Measurements from ENCODE around the gene MLPH. TPM values are rescaled to one million over a fixed set of nuclear protein-coding genes. Genes with fewer than 3 reads are reported as not detected.

Gene MLPH
- total RNA-seq, 1 experiment from 2014 or later, result 237 TPM

DNA sequence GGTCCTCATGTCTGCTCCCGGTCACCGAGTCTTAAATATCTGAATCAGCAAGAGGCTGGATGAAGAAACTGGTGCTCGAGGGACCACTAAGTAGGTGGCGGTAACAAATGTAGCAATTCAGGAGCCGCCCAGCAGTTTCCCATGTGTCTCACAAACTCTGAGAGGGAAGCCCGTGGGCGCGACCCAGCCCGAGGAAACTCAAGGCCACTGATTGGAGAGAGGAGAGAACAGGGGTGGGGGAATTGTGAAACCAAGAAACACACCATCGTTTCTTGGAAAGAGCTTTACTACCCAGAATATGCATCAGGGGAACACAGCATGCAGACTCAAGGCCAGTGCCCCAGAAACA lies 10.8 kb downstream of the MLPH start:
- Histone ChIP-seq H3K4me3 (no peak overlapping the region), H2AFZ (no peak overlapping the region), H4K20me1 (ENCODE audit: insufficient read depth) (no peaks in the 10 kb centered on the region), H3K27me3 (ENCODE audit: insufficient read depth, low read depth) (no peaks in the 10 kb centered on the region), H3K36me3 (ENCODE audit: low read depth) (peaks cover 73% of the 10 kb centered on the region), H3K27ac (peak overlapping the region; percentile 93), H3F3A (ENCODE audit: insufficient read depth, low read depth) (peaks cover 72% of the 10 kb centered on the region), H3K9me3 (ENCODE audit: insufficient read depth, low read depth) (no peaks in the 10 kb centered on the region), H3K4me1 (replicated peaks; ENCODE audit: insufficient read depth) (peaks cover 68% of the 10 kb centered on the region), H3K79me2 (ENCODE audit: low read depth) (peaks cover 71% of the 10 kb centered on the region), H3K4me2 (no peak overlapping the region), H3K9me2 (ENCODE audit: insufficient read depth) (no peaks in the 10 kb centered on the region)
- no peak for TF ChIP-seq EZH2 (IDR thresholded peaks at IDR 0.05; ENCODE audit: low read depth)
- TF ChIP-seq, protein P1, sequence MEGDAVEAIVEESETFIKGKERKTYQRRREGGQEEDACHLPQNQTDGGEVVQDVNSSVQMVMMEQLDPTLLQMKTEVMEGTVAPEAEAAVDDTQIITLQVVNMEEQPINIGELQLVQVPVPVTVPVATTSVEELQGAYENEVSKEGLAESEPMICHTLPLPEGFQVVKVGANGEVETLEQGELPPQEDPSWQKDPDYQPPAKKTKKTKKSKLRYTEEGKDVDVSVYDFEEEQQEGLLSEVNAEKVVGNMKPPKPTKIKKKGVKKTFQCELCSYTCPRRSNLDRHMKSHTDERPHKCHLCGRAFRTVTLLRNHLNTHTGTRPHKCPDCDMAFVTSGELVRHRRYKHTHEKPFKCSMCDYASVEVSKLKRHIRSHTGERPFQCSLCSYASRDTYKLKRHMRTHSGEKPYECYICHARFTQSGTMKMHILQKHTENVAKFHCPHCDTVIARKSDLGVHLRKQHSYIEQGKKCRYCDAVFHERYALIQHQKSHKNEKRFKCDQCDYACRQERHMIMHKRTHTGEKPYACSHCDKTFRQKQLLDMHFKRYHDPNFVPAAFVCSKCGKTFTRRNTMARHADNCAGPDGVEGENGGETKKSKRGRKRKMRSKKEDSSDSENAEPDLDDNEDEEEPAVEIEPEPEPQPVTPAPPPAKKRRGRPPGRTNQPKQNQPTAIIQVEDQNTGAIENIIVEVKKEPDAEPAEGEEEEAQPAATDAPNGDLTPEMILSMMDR (conservative IDR thresholded peaks at IDR 0.05), result no peak
- intact Hi-C loops (cut with micrococcal nuclease; ENCODE audit: unreplicated experiment), result no loop called here
- ChIA-PET POLR2A (ENCODE audit: unreplicated experiment) (no interaction called here), CTCF (interaction anchor here (1.1 kb wide), 1 partner anchor 15 kb away, joined by 3 read pairs; no protein-coding TSS in a partner anchor)
- DNase-seq, result no peak
- BruUV-seq (replicated peaks), result no TSS peak

DNA sequence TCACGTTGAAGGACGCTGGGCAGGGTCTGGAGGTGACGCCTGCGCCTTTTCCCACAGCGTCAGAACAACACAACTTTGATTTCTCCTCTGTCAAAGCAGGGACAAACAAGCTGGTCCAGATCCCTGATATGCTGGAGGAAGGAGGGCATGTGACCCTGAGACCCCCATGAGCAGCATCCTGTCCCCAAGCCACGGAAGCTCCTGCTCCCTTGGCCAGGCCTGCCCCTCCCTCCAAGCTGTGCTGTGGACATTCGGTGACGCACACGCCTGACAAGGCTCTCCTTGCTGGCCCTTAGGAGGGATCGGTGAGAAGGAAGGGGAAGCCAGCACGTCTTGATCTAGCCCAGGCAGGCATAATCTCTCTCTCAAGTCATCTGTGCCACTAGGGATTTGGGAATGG lies 11.3 kb downstream of the MLPH start:
- peak overlapping the region; percentile 93 for H3K27ac ChIP-seq
- peaks cover 73% of the 10 kb centered on the region for H3F3A ChIP-seq (ENCODE audit: insufficient read depth, low read depth)
- peaks cover 70% of the 10 kb centered on the region for H3K36me3 ChIP-seq (ENCODE audit: low read depth)
- ChIA-PET CTCF (interaction anchor here (0.6 to 1.1 kb wide), 2 partner anchors 15 to 536 kb away, joined by 3 read pairs; no protein-coding TSS in a partner anchor), POLR2A (ENCODE audit: unreplicated experiment) (no interaction called here)
- peaks cover 71% of the 10 kb centered on the region for H3K79me2 ChIP-seq (ENCODE audit: low read depth)
- H3K4me3 ChIP-seq, result no peak overlapping the region
- TF ChIP-seq EZH2 (IDR thresholded peaks at IDR 0.05; ENCODE audit: low read depth), result no peak
- TF ChIP-seq, protein P1 (conservative IDR thresholded peaks at IDR 0.05), result no peak
- H4K20me1 ChIP-seq (ENCODE audit: insufficient read depth), result no peaks in the 10 kb centered on the region
- no peaks in the 10 kb centered on the region for H3K9me3 ChIP-seq (ENCODE audit: insufficient read depth, low read depth)
- H3K4me2 ChIP-seq, result no peak overlapping the region
- no peaks in the 10 kb centered on the region for H3K9me2 ChIP-seq (ENCODE audit: insufficient read depth)
- H3K27me3 ChIP-seq (ENCODE audit: insufficient read depth, low read depth), result no peaks in the 10 kb centered on the region
- BruUV-seq (replicated peaks), result no TSS peak
- DNase-seq, result no peak
- peaks cover 71% of the 10 kb centered on the region for H3K4me1 ChIP-seq (replicated peaks; ENCODE audit: insufficient read depth)
- H2AFZ ChIP-seq, result no peak overlapping the region
- intact Hi-C loops (cut with micrococcal nuclease; ENCODE audit: unreplicated experiment), result no loop called here

DNA sequence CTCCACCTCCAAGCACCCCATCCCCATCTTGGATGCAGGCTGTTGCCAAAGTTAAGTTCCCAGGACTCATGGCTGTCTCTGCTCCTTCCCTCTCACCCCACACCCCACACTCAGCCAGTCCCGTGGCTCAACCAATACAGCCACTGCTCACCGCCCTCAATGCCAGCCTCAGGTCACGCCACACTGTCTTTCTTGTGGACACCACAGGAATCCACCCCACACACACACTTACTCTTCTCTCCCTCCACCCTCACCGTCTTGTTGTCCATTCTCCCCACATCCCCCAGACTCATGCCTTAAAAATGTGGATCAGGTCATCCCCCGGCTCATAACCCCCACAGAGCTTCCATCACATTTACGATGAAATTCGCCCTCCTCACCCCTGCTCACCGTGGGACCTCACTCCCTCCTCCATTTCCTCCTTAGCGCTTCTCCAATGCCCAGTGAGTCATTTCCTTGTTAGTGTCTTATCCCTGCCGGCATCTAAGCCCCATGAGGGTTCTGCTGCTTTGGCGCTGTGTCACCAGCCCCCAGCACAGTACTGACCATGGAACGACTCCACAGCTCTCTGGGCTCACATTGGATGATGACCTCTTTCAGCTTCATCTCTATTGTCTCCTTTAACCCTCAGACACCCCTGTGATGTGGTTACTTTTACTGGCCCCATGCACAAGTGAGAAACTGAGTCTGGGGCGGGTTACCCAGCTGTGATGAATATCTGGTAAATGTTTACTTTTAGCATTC lies 13.8 kb downstream of the MLPH start:
- Histone ChIP-seq H3K9me3 (ENCODE audit: insufficient read depth, low read depth) (no peaks in the 10 kb centered on the region), H3K79me2 (ENCODE audit: low read depth) (peaks cover 71% of the 10 kb centered on the region), H3F3A (ENCODE audit: insufficient read depth, low read depth) (peaks cover 75% of the 10 kb centered on the region), H3K4me2 (peak overlapping the region; percentile 69), H3K4me3 (peak overlapping the region; percentile 21; the same call in 1 of the 2 replicates), H3K4me1 (replicated peaks; ENCODE audit: insufficient read depth) (peaks cover 68% of the 10 kb centered on the region), H3K27me3 (ENCODE audit: insufficient read depth, low read depth) (no peaks in the 10 kb centered on the region), H4K20me1 (ENCODE audit: insufficient read depth) (no peaks in the 10 kb centered on the region), H2AFZ (no peak overlapping the region), H3K36me3 (ENCODE audit: low read depth) (peaks cover 70% of the 10 kb centered on the region), H3K27ac (peak overlapping the region; percentile 93), H3K9me2 (ENCODE audit: insufficient read depth) (no peaks in the 10 kb centered on the region)
- intact Hi-C loops (cut with micrococcal nuclease; ENCODE audit: unreplicated experiment), result loop anchor here (1.0 to 5.0 kb wide), 4 partner anchors 11 to 191 kb away; partner anchors contain the start of gene MLPH
- ChIA-PET POLR2A (ENCODE audit: unreplicated experiment) (interaction anchor here (0.5 to 2.6 kb wide), 6 partner anchors 12 to 332 kb away, joined by 3 to 42 read pairs (median 4); no protein-coding TSS in a partner anchor), CTCF (interaction anchor here (0.5 to 2.0 kb wide), 10 partner anchors 11 to 835 kb away, joined by 3 to 19 read pairs (median 4); no protein-coding TSS in a partner anchor)
- BruUV-seq (replicated peaks), result no TSS peak
- peak; percentile 95 to 100 for DNase-seq
- TF ChIP-seq EZH2 (IDR thresholded peaks at IDR 0.05; ENCODE audit: low read depth), result no peak
- TF ChIP-seq, protein P1 (conservative IDR thresholded peaks at IDR 0.05), result no peak

All from PC-9 (cell line).